ENCODE data around the gene PNN.

The PNN gene

DNA sequence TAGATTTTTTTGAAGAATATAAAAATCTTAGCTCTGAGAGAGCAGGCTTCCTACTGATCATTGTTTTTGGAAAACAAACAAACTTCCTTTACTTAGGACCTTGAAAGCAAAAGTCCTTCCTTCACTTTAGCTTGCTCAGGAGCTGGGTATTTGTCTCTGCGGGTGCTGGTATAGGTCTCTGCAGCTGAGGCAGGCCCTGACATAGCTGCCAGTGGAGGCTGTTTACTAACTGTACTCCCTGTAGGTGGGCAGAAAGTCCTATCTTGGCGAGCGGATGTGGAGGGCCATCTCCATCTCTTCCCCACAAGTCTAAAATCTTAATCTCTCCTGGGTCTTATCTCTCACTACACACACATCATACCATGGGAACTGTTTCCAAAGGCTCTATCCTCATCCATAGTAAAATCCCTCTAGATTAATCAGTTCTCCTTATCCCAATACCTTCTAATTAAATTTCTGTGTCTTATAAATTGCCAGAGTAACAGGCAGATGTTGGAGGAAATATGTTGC lies 54.6 kb downstream of the PNN start:
- DNase-seq (ENCODE audit: low read depth), result no peak

DNA sequence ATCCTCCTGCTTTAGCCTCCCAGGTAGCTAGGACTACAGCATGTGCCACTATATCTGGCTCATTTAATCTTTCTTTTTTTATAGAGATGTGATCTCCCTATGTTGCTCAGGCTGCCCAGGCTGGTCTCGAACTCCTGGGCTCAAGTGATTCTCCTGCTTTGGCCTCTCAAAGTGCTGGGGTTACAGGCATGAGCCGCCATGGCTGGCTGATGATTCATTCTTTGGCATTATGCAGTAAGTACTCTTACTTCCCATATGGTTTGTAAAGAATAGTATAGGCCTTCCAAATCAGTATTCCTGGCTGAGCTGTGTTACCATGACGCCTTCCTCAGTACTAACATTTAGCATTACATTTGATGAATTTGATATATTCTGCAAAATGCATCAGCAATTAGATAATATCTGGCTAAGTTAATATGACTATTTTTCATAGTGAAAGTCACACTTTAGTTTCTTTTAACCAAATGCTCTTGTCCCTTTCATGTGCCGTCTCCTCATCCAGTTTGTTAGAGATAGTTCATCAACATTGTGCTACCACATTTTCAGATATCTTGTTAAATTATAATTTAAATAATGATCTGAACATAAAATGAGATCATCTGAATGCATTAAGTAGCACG lies 55.5 kb downstream of the PNN start:
- no peak for DNase-seq (ENCODE audit: low read depth)

DNA sequence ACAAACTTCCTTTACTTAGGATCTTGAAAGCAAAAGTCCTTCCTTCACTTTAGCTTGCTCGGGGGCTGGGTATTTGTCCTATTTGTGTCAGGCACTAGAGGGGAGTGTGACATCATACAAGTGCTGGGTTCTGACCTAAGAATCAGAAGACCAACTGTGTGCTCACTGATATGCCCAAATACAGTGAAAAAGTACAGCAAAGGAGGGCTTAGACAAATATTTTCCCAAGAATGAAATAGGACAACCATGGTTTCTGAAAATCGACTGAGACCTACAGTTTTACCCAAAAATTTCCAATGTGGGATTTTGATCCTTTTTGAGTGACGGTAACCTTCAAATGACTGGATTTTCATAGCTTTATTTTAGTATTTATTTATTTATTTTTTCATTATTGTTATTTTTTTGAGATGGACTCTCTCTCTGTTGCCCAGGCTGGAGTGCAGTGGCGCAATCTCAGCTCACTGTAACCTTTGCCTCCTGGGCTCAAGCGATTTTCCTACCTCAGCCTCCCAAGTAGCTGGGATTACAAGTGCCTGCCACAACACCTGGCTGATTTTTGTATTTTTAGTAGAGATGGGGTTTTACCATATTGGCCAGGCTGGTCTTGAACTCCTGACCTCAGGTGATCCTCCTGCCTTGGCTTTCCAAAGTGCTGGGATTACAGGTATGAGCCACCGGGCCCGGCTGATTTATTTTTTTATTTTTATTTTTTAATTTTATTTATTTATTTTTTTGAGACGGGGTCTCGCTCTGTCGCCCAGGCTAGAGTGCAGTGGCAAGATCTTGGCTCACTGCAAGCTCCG lies 56.9 kb downstream of the PNN start:
- DNase-seq (ENCODE audit: low read depth), result peak; percentile 11
